Measurements from ENCODE around the gene DBT. TPM values are rescaled to one million over a fixed set of nuclear protein-coding genes. Genes with fewer than 3 reads are reported as not detected.

DBT gene
- total RNA-seq, 1 experiment from 2014 or later = 14.1 TPM

- no peak for TF ChIP-seq CTCF (IDR thresholded peaks at IDR 0.05; ENCODE audit: insufficient read depth in 1 of 2, low read depth in 1 of 2, low read length in 1 of 2, severe bottlenecking in 1 of 2, unreplicated experiment in 1 of 2)
- intact Hi-C loops (cut with micrococcal nuclease; ENCODE audit: unreplicated experiment) = no loop called here
- DNase-seq = no peak
- no peaks in the 10 kb centered on the region for H3K36me3 Mint-ChIP-seq (ENCODE audit: insufficient read depth, unreplicated experiment)
- H3K27me3 Mint-ChIP-seq (ENCODE audit: insufficient read depth, unreplicated experiment) = peaks cover 2% of the 10 kb centered on the region
- H3K9me3 Mint-ChIP-seq (ENCODE audit: unreplicated experiment) = no peaks in the 10 kb centered on the region
- POLR2A ChIA-PET = no interaction called here
- Histone ChIP-seq H3K36me3 (ENCODE audit: control insufficient read depth, insufficient read depth, low read length) (no peaks in the 10 kb centered on the region), H3K4me3 (ENCODE audit: low read depth, low read length) (no peak overlapping the region), H3K9me3 (no peaks in the 10 kb centered on the region), H3K27me3 (replicated peaks; ENCODE audit: control insufficient read depth, insufficient read depth, low read length) (no peaks in the 10 kb centered on the region), H3K4me1 (no peaks in the 10 kb centered on the region)
- no TSS peak for BruUV-seq (replicated peaks)
- CTCF ChIA-PET = no interaction called here
- no peaks in the 10 kb centered on the region for H3K4me1 Mint-ChIP-seq (ENCODE audit: low read depth, unreplicated experiment)
- no peak overlapping the region for H3K27ac Mint-ChIP-seq (ENCODE audit: unreplicated experiment)
- no peak overlapping the region for H3K4me3 Mint-ChIP-seq (ENCODE audit: unreplicated experiment)
These were observed 84.9 kb downstream of the DBT start for GRCh38 chr1:100164702-100165101.

- H3K9me3 Mint-ChIP-seq (ENCODE audit: unreplicated experiment) = no peaks in the 10 kb centered on the region
- no peaks in the 10 kb centered on the region for H3K9me3 ChIP-seq
- TF ChIP-seq CTCF (IDR thresholded peaks at IDR 0.05; ENCODE audit: insufficient read depth in 1 of 2, low read depth in 1 of 2, low read length in 1 of 2, severe bottlenecking in 1 of 2, unreplicated experiment in 1 of 2) = no peak
- intact Hi-C loops (cut with micrococcal nuclease; ENCODE audit: unreplicated experiment) = no loop called here
- no peaks in the 10 kb centered on the region for H3K4me1 ChIP-seq
- no peak overlapping the region for H3K4me3 ChIP-seq (ENCODE audit: low read depth, low read length)
- H3K27ac Mint-ChIP-seq (ENCODE audit: unreplicated experiment) = no peak overlapping the region
- no peaks in the 10 kb centered on the region for H3K27me3 ChIP-seq (replicated peaks; ENCODE audit: control insufficient read depth, insufficient read depth, low read length)
- H3K4me1 Mint-ChIP-seq (ENCODE audit: low read depth, unreplicated experiment) = no peaks in the 10 kb centered on the region
- H3K36me3 Mint-ChIP-seq (ENCODE audit: insufficient read depth, unreplicated experiment) = no peaks in the 10 kb centered on the region
- ChIA-PET POLR2A (no interaction called here), CTCF (no interaction called here)
- H3K4me3 Mint-ChIP-seq (ENCODE audit: unreplicated experiment) = no peak overlapping the region
- H3K36me3 ChIP-seq (ENCODE audit: control insufficient read depth, insufficient read depth, low read length) = no peaks in the 10 kb centered on the region
- no TSS peak for BruUV-seq (replicated peaks)
- no peak for DNase-seq
- peaks cover 2% of the 10 kb centered on the region for H3K27me3 Mint-ChIP-seq (ENCODE audit: insufficient read depth, unreplicated experiment)
These were observed 85.4 kb downstream of the DBT start for GRCh38 chr1:100164216-100164615.

GRCh38 chr1:100162881-100163280, 86.8 kb downstream of the DBT start:
- ChIA-PET CTCF (no interaction called here), POLR2A (no interaction called here)

More at GRCh38 chr1:100162881-100163280, 86.8 kb downstream of the DBT start:
- no peak for TF ChIP-seq CTCF (IDR thresholded peaks at IDR 0.05; ENCODE audit: insufficient read depth in 1 of 2, low read depth in 1 of 2, low read length in 1 of 2, severe bottlenecking in 1 of 2, unreplicated experiment in 1 of 2)
- no peak overlapping the region for H3K27ac Mint-ChIP-seq (ENCODE audit: unreplicated experiment)
- BruUV-seq (replicated peaks) = no TSS peak
- Histone ChIP-seq H3K4me3 (ENCODE audit: low read depth, low read length) (no peak overlapping the region), H3K9me3 (no peaks in the 10 kb centered on the region), H3K4me1 (no peaks in the 10 kb centered on the region), H3K36me3 (ENCODE audit: control insufficient read depth, insufficient read depth, low read length) (no peaks in the 10 kb centered on the region), H3K27me3 (replicated peaks; ENCODE audit: control insufficient read depth, insufficient read depth, low read length) (no peaks in the 10 kb centered on the region)
- DNase-seq = no peak
- H3K4me3 Mint-ChIP-seq (ENCODE audit: unreplicated experiment) = no peak overlapping the region
- no peaks in the 10 kb centered on the region for H3K9me3 Mint-ChIP-seq (ENCODE audit: unreplicated experiment)
- intact Hi-C loops (cut with micrococcal nuclease; ENCODE audit: unreplicated experiment) = no loop called here
- H3K36me3 Mint-ChIP-seq (ENCODE audit: insufficient read depth, unreplicated experiment) = no peaks in the 10 kb centered on the region
- H3K27me3 Mint-ChIP-seq (ENCODE audit: insufficient read depth, unreplicated experiment) = peaks cover 2% of the 10 kb centered on the region
- no peaks in the 10 kb centered on the region for H3K4me1 Mint-ChIP-seq (ENCODE audit: low read depth, unreplicated experiment)

All from Caco-2 (cell line).